NOMO-1 treated with dmso at 0.1 percent for 144 hours (cell line): ENCODE results near the gene ANKRA2.
"Not testable (repeated sequence)": the region's sequence is repeated elsewhere in the genome, so short reads cannot be mapped to it uniquely, and the experiment has no call there.

Experiments used
- DNase-seq: peaks from one replicate; lab custom pipeline; 2025; ENCODE audit not compliant: unreplicated experiment; lab: John Stamatoyannopoulos, UW

Gene ANKRA2

DNA sequence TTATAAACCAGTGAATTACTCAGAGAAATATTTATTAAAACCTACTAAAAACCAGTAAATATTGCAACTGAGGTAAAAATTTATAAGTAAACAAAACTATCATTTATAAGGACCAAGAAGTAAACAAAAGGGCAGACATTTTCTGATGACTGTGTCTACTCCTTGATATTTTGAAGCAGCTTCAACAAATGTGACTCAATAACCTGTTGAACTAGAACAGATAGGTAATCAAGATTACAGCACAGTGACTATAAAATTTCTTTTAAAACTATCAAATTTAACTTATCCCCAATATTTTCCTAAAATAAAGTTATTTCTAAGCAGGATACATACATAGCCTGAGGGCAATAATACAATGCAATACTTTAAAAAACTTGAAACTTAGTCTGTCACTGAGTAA lies 12.8 kb downstream of the ANKRA2 start:
- no peak for DNase-seq

DNA sequence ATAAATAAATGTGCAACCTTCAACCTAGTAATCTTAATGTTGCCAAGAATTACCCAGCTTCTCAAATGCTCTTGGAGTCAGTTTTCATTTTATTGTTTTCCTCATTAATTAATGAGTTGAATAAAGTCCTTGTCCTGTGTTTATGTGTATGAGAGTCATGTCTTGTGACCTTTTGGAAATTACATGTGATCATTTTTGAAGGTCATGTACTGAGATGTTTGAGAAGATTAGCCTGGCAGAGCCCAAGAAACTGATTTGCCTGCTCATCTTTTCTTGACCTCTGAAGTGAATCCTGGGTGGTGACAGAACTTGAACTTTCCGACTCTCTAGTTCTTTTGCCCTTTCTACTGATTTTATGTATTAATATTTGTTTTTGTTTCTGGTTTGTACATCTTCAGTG lies 15.4 kb downstream of the ANKRA2 start:
- no peak for DNase-seq

DNA sequence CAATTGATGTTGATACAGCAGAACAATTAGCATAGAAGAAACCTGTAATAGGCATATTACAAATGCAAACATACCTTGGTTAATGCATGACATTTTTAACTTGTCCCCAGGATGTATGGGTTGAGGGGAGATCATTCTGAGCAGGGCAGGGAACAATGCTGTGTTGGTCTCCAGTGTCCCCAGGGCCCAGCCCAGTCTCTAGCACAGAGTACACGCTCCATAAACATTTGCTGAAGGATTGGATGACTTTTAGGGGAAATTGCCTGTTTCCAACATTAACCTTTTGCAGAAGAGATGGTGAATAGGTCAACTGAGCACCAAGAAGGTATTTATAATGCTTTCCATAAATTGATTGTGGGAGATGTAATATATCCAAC lies 20.0 kb downstream of the ANKRA2 start:
- DNase-seq, result no peak

DNA sequence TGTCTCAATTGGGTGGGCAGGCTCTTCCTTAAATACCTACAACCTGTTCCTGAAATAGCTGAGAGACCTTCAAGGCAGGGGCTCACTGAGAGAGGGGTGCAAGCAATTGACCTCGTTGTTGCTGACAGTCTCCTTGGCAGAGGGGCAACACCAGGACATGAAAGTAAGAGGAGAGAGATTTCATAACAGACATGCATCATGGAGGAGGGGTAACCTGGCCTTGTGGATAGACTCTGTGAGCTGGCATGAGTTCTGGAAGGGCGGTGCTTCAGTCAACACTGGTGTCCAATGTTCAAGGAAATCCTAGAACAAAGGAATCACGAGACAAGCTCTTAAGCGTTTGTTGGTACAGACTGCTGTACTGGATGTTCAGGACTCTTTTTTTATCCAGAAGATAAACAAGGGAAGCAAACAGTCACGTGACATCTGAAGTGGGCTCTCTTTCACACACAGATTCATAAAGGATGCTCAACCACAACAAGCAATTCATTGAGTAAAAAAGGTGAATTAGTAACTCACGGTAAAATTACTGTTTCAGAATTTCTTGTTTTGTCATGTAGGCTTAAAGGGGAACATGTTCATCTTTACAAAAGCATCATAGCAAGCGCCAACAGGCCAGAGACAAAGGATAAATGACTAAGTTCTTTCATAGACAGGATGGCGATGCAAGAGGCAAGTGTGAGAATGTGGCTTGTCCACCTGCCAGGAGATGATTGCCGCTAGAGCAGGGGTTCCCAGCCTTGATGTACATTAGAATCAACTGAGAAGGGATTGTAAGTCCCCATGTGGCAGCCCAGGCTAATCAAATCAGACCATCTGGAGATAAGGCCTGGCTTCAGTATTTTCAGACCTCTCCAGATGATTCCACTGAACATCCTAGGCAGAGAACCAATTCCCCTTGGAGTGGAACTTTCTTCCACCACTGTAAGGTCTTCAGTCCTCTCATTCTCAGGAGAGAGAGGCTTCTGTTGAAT lies 20.7 kb downstream of the ANKRA2 start:
- no peak for DNase-seq

DNA sequence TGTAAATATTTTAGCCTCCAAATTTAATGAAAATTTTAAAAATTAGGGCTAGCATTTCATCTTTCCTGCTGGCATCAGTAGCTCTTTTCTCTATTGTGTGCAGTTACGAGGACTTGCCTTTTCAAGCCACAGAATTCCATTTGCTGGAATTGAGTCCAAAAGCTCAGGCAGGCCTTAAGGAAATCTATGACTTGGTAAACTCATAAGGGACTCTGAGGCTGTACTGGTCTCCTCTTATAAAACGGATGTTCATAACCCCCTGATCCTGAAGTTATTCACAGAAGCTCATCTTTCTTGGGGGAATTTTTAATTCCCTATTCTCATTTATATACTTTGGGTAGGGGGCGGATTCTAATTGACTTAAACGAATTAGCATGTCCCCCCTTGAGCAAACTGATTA lies 23.4 kb downstream of the ANKRA2 start:
- DNase-seq, result no peak

DNA sequence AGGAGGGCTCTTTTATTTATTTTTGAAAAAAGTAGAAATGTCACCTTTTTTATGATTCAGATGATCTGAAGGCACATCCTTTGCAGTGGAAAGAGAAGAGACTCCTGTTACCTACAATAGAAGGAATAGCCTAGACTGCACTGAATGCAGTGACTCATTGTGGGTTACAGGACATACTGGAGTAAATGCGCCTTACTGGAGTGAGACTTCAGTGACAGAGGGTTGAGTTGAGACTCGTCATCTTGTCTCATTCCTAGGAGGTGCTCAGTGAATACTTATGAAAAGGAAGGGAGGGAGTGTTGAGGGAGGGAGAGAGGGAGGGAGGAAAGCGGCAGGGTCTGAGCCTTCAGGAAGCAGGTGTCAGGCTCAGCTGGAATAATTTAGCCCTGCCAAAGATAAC lies 25.2 kb downstream of the ANKRA2 start:
- no peak for DNase-seq

DNA sequence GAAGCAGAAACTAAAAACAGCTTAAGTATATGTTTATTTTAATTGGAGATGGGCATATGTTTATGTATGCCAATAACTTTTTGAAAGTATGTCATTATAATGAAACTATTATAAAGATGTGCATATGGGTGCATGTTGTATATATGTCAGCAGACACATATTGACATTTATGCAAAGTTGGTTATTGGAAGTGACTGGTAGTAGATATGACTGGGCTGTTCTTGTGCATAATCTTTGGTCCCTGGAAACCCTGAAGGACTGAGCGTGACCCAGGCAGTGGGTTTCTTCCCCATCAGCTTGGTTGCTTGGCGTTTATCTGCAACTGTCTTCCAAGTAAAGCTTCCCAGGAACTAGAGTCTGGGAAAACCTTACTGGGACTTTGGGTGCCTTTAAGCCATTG lies 25.7 kb downstream of the ANKRA2 start:
- DNase-seq, result no peak

DNA sequence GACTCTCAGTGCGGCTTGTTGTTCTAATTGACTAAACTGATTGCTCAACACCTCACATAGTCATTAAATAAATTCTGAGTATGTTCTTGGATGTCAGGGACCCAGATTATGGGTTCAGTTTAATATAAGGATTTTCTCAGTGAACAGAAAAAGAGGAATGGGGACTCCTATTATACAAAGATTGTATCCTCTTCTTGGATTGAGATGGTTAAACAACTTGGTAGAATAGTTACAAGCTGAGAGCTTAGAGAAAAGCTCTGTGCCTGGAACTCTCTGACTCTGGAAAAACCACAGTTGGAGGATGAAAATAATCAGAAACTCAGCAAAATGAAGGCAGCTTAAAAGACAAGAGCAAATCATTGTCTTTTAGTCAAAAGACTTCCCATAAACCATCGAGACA lies 30.5 kb downstream of the ANKRA2 start:
- DNase-seq, result no peak

DNA sequence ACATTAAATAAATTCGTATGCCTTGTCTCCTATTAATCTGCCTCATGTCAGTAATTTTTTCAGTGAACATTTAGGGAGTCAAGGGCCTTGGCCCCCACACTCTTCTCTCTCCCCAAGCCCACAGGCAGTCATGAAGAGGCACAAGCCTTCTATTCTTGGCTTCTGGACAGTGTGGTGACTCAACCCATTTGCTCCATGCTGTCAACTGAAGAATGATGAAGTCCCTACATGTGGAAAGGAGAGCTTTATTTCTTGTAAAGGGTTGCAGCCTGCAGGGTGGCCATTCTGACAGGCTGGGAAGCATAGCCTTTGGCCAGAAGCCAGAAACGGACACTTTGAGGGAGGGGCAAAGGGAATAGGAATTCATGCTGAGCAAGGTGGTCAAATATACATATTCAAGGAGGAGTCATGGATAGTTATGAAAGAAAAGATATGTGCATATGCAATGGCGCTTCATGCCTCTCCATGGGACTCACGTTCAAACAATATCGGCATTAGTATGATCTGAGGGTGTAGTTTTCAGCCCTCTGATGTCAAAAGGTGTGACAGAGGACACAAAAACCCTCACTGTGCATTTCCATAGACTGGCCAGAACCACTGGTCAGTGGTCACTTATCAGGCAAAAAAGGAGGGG lies 31.3 kb downstream of the ANKRA2 start:
- no peak for DNase-seq

DNA sequence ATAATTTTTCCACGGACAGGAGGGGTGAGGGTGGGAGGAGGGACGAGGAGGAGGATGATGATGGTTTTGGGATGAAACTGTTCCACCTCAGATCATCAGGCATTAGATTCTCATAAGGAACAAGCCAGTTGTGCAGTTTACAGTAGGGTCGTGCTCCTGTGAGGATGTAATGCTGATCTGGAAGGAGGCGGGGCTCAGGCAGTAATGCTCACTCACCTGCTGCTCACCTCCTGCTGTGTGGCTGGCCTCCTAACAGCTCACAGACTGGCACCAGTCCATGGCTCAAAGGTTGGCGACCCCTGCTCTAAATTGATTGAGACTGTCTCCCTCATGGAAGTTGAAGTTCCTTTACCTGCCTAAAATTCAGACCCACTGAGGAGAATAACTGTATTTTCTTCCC lies 33.2 kb downstream of the ANKRA2 start:
- no peak for DNase-seq

DNA sequence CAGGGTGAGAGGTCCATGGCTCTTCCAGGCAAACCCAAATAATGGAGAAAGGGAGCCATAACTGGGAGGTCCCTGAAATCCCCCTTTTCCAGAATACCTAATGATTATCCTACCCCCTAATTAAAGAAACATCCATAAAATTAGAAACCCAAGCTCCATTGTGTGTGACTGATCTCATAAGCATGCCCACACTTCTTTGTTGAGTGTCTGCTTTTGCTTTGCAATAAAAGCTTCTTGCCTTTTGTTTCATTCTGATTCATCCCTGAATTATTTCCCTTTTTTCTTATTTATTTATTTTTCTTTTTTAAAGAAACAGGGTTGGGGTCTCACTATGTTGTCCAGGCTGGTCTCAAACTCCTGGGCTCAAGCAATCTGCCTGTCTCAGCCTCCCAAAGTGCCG lies 34.1 kb downstream of the ANKRA2 start:
- DNase-seq, result no peak

DNA sequence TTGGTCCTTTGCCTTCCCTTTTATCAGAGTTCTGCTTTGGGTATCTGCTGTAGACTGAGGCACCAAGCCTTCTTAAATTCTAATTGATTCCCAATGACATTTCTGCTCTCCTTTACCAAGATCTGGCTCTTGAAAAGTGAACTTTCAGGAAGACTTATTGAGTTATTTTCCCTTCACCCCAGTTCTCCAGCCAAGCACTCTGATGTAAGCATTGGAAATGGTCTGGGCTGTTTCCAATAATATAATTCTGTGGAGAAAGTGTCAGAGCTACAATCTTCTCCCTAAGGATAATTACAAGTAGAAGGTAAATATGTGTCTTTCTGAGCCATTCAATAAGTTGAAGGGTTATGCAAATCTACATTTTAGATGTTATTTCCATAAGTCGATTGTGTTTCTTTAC lies 36.4 kb downstream of the ANKRA2 start:
- no peak for DNase-seq

DNA sequence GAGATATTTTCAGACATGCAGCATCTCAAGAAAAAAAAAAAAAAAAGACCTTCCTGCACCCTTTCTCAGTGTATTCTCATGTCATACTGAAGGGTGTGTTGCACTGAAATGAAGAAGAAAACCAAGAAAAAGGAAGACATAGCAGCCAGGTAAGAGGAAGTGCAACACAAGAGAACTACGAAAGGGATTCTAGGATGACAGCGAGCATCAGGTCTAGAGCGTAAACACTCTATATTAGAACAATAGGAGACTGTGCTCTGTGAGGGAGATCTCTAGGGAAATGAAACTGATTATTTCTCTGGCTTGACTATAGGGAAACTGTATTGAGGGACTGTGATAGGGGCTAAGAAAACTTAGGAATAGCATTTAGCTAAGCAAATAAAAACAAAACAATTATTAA lies 37.2 kb downstream of the ANKRA2 start:
- no peak for DNase-seq

DNA sequence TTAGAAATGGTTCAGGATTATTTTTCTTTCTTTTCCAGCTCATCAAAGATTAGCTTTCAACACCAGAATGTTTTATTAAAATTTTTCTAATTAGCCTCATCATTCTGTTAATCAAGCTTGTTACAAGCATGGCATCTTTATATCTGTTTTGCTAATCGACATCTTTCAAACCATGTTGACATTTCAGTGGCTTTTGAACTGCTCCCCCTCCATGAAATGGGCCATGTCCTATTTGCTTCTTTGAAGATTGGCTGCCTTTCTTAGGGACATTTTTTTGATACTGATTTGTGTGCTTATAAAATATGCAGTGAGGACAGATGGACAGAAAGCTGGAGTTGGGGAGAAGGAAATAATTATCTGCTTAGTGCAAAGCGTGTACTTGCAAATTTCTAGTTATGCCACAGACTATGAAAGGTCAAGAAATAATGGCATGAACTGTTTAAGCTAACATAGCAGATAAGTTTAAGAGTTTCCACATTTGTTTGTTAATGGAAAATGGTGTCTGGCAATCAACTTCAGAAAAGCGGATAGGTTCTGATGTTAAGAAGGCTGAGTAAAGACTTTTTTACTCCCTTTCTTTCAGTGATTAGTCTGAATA lies 39.7 kb downstream of the ANKRA2 start:
- DNase-seq, result no peak

DNA sequence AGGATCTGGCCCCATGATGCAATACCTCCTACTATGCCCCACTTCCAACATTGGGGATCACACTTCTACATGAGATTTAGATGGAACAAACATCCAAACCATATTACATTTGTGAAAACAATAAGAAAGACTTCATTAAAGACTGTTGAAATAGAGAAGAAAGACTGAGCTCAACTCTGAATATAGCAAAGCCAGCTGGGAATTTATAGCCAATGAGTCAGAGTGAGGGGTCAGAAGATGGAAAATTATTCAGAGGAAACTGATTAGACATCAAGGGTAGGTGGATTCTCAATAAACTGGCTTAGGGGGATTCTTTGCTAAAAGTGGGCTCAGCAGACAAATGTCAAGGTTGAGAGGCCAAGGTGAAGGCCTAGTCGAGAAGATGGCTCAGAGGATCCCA lies 41.6 kb downstream of the ANKRA2 start:
- no peak for DNase-seq

DNA sequence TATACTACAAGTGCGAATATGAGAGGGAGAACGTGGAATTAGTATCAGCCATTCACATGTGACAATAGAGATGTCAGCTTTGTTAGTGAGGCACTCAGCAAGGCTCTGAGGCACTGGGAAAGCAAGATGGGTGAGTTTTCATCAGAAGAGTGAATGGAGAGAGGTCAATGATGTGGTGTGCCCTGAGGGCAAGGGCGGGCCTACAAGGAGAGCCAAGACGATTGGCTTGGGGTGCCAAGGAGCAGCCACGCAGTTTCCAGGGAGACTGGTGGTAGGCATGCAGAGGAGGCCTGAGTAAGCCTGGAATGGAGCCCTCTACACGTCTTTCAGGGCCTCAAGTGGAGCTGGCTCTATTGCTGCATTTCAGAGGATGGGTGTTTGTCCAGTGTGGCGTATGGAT lies 42.5 kb downstream of the ANKRA2 start:
- no peak for DNase-seq

DNA sequence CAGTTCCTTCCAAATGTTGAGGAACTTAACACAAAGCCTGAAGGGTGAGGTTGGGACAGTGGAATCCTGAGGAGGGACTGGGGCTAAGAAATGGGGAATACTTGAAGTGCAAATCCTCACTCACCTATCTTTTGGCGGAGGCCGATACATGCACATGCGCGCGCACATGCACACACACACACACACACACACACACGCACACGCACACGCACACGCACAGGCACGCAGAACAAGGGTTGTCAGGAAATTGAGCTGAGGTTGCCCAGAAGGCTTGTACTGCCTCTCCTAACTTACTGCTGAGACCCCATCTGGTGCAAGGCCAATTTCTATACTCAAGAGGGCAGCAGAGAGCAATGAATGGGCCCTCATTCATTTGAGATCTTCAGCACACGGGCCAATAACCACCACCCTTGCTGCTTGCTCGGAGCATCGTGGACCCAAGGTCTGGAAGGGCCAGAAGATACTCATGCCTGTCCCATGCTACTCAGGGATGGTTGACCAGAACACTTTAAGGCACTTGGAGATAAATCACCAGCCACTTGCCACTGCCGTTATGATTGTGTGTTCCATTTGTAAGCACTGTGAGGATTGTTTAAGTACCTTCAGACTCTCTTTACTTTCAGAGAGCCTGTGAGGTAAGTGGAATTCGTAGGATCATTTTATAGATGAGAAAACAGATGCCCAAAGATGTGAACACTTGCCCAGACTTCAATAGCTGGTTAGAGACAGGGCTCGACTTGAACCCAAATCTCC lies 45.7 kb downstream of the ANKRA2 start:
- DNase-seq, result peak; percentile 49

DNA sequence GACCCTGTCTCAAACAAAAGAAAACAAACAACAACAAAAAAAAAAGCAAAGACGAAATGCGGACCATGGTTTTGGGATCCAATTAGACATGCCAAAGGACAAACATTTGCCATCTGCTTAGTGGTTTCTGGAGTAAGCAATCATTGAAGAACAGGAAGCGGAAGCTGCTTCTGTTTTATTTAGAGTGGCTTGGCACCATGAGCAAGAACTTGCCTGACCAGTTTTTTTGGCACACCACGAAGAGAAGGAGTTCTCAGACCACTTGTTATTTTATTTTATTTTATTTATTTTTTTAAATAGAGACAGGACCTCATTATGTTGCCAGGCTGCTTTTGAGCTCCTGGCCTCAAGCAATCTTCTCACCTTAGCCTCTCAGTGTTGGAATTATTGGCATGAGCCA lies 50.2 kb downstream of the ANKRA2 start:
- no peak for DNase-seq

DNA sequence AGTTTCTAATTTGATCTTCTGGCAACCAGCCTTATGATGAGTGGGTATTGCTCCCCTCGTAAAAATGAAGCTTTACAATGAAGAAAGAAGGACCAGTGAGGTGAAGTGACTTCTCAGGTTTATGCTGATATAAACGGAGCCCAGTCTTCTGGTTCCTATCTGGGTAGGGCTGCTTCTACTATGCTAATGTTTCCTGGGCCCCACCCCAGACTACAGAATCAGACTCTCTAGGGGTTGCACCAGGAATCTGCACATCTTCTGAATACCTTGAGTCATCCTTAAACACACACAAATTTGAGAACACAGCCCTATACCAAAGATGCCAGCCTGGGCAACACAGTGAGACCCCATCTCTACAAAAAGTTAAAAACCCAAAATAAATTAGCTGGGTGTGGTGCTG lies 51.0 kb downstream of the ANKRA2 start:
- DNase-seq, result no peak

DNA sequence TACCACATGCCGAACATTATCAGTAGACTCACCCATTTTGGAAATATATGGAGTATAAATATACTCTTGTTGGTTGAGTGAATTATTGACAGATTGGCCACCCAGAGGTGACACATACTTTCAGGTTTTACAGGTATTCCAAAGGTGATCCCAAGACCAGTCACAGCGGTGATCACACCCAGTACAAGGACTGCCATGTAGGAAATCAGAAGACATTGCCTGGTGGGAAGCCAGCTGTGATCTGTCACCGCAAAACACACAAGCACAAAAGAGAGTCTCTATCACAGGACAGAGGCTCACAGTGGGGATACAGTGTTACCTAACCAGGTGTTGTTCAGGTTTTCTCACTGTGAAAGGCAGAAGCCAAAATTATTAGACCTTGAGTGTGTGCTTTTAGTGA lies 51.4 kb downstream of the ANKRA2 start:
- no peak for DNase-seq

DNA sequence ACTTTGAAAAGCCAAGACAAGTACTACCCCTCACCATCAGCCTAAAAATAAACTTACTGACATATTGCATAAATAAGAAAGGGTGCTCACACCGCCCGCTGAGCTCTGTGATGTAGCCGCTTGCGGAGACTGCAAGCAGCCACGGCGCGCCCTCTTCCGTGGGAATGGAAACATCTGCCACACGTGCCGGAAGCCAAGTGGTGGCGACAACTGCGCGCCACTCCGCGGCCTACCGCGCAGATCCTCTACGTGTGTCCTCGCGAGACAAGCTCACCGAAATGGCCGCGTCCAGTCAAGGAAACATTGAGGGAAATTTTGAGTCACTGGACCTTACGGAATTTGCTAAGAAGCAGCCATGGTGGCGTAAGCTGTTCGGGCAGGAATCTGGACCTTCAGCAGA lies 56.9 kb downstream of the ANKRA2 start:
- not testable (repeated sequence) for DNase-seq

DNA sequence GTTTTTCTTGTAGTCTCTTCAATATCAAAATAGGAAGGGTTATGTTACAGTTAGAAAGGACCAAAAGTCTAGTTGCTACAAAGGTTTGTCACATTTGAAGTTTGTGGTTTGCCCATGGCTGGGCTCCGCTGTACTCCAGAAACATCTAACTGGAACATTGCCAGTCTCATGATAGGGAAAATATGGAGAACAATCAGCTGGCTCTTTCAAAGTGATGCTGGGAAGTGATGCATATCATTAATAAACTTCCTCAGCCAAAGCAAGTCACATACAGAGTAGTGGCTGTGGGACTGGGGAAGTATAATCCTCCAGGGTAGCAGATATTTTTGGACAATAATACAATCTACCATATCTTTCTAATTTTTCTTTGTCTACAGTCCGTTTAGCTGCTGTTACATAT lies 58.4 kb downstream of the ANKRA2 start:
- no peak for DNase-seq
